CD1c-positive myeloid dendritic cell (primary cell): ENCODE measurements around the gene CEBPZ.
A peak's percentile ranks its signal among the peaks of the same experiment; 100 is the strongest.
"Not testable (repeated sequence)": the region's sequence is repeated elsewhere in the genome, so short reads cannot be mapped to it uniquely, and the experiment has no call there.

ENCODE experiments used
- DNase-seq: peaks from one replicate; pipeline ENCODE4 v3.0.0-alpha.2; 2016; ENCODE audit errors: extremely low spot score

Gene CEBPZ

GRCh38 chr2:37231241-37232130, at the start of gene CEBPZ, which contains the start of gene NDUFAF7:
TSS of gene CEBPZ (minus strand) at chr2:37231596. CDS start at chr2:37231567, 29 bp downstream.
TSS of gene NDUFAF7 (plus strand) at chr2:37231658. CDS start at chr2:37231706, 48 bp downstream.
- DNase-seq: peak; percentile 96

GRCh38 chr2:37276291-37276690, 44.9 kb upstream of the CEBPZ start:
- DNase-seq: no peak

- DNase-seq: no peak
Observed at GRCh38 chr2:37274359-37274965, 43.1 kb upstream of the CEBPZ start.

GRCh38 chr2:37271376-37272067, 40.1 kb upstream of the CEBPZ start:
- no peak for DNase-seq

GRCh38 chr2:37268111-37268510, 36.7 kb upstream of the CEBPZ start:
- DNase-seq: no peak

GRCh38 chr2:37267685-37268084, 36.3 kb upstream of the CEBPZ start:
- no peak for DNase-seq

GRCh38 chr2:37263839-37264238, 32.4 kb upstream of the CEBPZ start:
- DNase-seq: no peak

GRCh38 chr2:37262522-37262921, 31.1 kb upstream of the CEBPZ start:
- peak; percentile 9 for DNase-seq

- DNase-seq: no peak
Observed at GRCh38 chr2:37250869-37251740, 19.7 kb upstream of the CEBPZ start.

GRCh38 chr2:37246205-37246604, 14.8 kb upstream of the CEBPZ start:
- no peak for DNase-seq

GRCh38 chr2:37244755-37245154, 13.4 kb upstream of the CEBPZ start:
- no peak for DNase-seq

- no peak for DNase-seq
Observed at GRCh38 chr2:37244017-37244416, 12.6 kb upstream of the CEBPZ start.

- no peak for DNase-seq
Observed at GRCh38 chr2:37243435-37243834, 12.0 kb upstream of the CEBPZ start.

GRCh38 chr2:37232131-37232933, 936 bp upstream of the CEBPZ start:
- DNase-seq: no peak

- DNase-seq: peak; percentile 8
Observed at GRCh38 chr2:37230581-37230980, 815 bp downstream of the CEBPZ start.

- no peak for DNase-seq
Observed at GRCh38 chr2:37228788-37229187, 2.6 kb downstream of the CEBPZ start.

GRCh38 chr2:37226863-37227262, 4.5 kb downstream of the CEBPZ start:
- no peak for DNase-seq

GRCh38 chr2:37225129-37225528, 6.3 kb downstream of the CEBPZ start:
- not testable (repeated sequence) for DNase-seq

GRCh38 chr2:37224063-37224462, 7.3 kb downstream of the CEBPZ start:
- DNase-seq: no peak

- DNase-seq: no peak
Observed at GRCh38 chr2:37223131-37223530, 8.3 kb downstream of the CEBPZ start.

- no peak for DNase-seq
Observed at GRCh38 chr2:37219046-37219445, 12.3 kb downstream of the CEBPZ start.
